Esophagus squamous epithelium (tissue), 5 donors: ENCODE results near the gene SIPA1. TPM values are rescaled to one million over a fixed set of nuclear protein-coding genes. Genes with fewer than 3 reads are reported as not detected.
"Not testable (repeated sequence)": the region's sequence is repeated elsewhere in the genome, so short reads cannot be mapped to it uniquely, and the experiment has no call there.

Source experiments
- DNase-seq: peaks from one replicate; lab custom pipeline; 2025; lab: John Stamatoyannopoulos, UW
- H3K27ac ChIP-seq, 4 donors: fragments of 200-600 bp; sonication (generic); one replicate each; pipeline ENCODE4 v1.5.1; 2016 to 2019; ENCODE audit warnings: mild to moderate bottlenecking in 1 of 4
- H3K27me3 ChIP-seq, 4 donors: fragments of 200-600 bp; sonication (generic); 1 replicate in 3 of 4; 2 replicates in 1 of 4; pipeline versions ENCODE4 v1.5.1 to v1.6.0; 2017 to 2021; ENCODE audit warnings: antibody characterized with exemption in 1 of 4
- H3K36me3 ChIP-seq, 3 donors: fragments of 200-600 bp; sonication (generic); one replicate each; pipeline ENCODE4 v1.5.1; 2016 to 2019
- H3K4me1 ChIP-seq, 3 donors: fragments of 200-600 bp; sonication (generic); one replicate each; pipeline ENCODE4 v1.5.1; 2017 to 2019
- H3K4me3 ChIP-seq, 4 donors: fragments of 200-600 bp; sonication (generic); 1 replicate in 3 of 4; 2 replicates in 1 of 4; pipeline ENCODE4 v1.5.1; 2016 to 2019; ENCODE audit warnings: mild to moderate bottlenecking in 2 of 4, moderate library complexity in 1 of 4
- H3K9me3 ChIP-seq, 3 donors: fragments of 200-600 bp; sonication (generic); one replicate each; pipeline ENCODE4 v1.5.1; 2016 to 2019
- POLR2A ChIP-seq, 4 donors: fragments of 450-650 bp; IDR thresholded peaks; one replicate each; pipeline ENCODE4 v1.6.1; 2017; ENCODE audit warnings: antibody characterized with exemption in 4 of 4, mild to moderate bottlenecking in 4 of 4, moderate library complexity in 3 of 4
- WGBS, 2 donors: methylation state at CpG; one replicate each; pipeline ENCODE4 v1.1.5; 2018; 5-methylcytosine and 5-hydroxymethylcytosine counted together
- intact Hi-C: fragments of 100-400 bp; cut with DNase I; formaldehyde crosslinking; loops from one replicate; pipeline ENCODE4 v1.15.0; 2022
- total RNA-seq, 4 donors: library from RNA; depleted of rRNA; stranded (reverse); fragments of >200 nt; gene quantifications; one replicate each; pipeline ENCODE4 v1.1.0, GENCODE V29; 2016
- TF ChIP-seq, protein P1 (sequence below), 6 experiments: fragments of 450-650 bp in 4 of 6; fragments of 200-600 bp in 2 of 6; sonication (generic) in 2 of 6; IDR thresholded peaks; one replicate each; pipeline ENCODE4 v1.5.1; 2016 to 2019; ENCODE audit warnings: antibody characterized with exemption in 6 of 6, mild to moderate bottlenecking in 4 of 6, moderate library complexity in 4 of 6
- donor health status: DM: yes; HTN: yes; CAD: no.

Gene SIPA1
- total RNA-seq, 4 donors from 2014 or later = 7.8 to 29.2 (median 27.5) TPM

DNA sequence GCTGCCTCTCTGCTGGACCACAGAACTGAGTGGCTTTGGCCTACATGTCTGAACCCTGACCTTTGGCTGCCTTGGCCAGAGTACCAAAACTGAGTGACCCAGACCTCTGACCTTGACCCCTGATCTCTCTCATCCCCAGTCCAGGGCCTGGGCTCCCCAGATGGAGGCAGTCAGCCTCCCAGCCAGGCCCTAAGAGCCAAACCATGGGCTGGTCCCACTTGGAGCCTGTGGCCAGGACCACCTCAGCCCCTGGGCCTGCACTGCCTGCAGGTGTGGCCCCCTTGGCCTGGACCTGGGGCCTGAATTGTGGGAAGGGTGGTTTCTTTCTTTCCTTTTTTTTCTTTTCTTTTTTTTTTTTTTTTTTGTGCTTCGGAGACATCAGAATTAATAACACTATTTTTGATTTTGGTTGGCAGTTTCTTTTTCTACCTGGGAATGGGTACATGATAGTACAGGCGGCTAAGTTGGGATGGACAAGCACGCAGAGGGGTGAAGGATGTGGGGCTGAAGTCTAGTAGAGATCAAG lies 806 bp upstream of the SIPA1 start:
- Histone ChIP-seq H3K36me3 (peaks cover 27 to 56% (median 31%) of the 10 kb centered on the region in 3 donors), H3K27ac (peak overlapping the region in 3 of 4 donors; percentile 94 to 95 (median 94))

GRCh38 chr11:65639228-65639597 lies 1.3 kb downstream of the SIPA1 start:
- peaks cover 33 to 91% (median 34%) of the 10 kb centered on the region in 3 donors for H3K4me1 ChIP-seq
- H3K9me3 ChIP-seq, H3K27me3 ChIP-seq, intact Hi-C loops, DNase-seq: not testable (repeated sequence)
- WGBS, 2 donors = 40 to 76% methylated on average over 1 to 6 of the region's 9 CpGs
- H3K27ac ChIP-seq = peak overlapping the region; percentile 74 to 95 (median 94)
- peak overlapping the region in 3 of 4 donors; percentile 80 to 87 (median 81) for H3K4me3 ChIP-seq
- H3K36me3 ChIP-seq = peaks cover 25 to 50% (median 38%) of the 10 kb centered on the region in 3 donors

More for the DNA sequence above, 806 bp upstream of the SIPA1 start:
- TF ChIP-seq POLR2A (IDR thresholded peaks at IDR 0.05) = no peak
- TF ChIP-seq, protein P1, sequence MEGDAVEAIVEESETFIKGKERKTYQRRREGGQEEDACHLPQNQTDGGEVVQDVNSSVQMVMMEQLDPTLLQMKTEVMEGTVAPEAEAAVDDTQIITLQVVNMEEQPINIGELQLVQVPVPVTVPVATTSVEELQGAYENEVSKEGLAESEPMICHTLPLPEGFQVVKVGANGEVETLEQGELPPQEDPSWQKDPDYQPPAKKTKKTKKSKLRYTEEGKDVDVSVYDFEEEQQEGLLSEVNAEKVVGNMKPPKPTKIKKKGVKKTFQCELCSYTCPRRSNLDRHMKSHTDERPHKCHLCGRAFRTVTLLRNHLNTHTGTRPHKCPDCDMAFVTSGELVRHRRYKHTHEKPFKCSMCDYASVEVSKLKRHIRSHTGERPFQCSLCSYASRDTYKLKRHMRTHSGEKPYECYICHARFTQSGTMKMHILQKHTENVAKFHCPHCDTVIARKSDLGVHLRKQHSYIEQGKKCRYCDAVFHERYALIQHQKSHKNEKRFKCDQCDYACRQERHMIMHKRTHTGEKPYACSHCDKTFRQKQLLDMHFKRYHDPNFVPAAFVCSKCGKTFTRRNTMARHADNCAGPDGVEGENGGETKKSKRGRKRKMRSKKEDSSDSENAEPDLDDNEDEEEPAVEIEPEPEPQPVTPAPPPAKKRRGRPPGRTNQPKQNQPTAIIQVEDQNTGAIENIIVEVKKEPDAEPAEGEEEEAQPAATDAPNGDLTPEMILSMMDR (IDR thresholded peaks at IDR 0.05) = no peak
- no peak for DNase-seq
- Histone ChIP-seq H3K9me3 (no peaks in the 10 kb centered on the region), H3K27me3 (no peaks in the 10 kb centered on the region), H3K4me3 (no peak overlapping the region), H3K4me1 (peaks cover 32 to 70% (median 34%) of the 10 kb centered on the region in 3 donors)
- WGBS, 2 donors = 92 to 100% methylated on average over 1 to 3 of the region's 3 CpGs
- intact Hi-C loops = no loop called here

DNA sequence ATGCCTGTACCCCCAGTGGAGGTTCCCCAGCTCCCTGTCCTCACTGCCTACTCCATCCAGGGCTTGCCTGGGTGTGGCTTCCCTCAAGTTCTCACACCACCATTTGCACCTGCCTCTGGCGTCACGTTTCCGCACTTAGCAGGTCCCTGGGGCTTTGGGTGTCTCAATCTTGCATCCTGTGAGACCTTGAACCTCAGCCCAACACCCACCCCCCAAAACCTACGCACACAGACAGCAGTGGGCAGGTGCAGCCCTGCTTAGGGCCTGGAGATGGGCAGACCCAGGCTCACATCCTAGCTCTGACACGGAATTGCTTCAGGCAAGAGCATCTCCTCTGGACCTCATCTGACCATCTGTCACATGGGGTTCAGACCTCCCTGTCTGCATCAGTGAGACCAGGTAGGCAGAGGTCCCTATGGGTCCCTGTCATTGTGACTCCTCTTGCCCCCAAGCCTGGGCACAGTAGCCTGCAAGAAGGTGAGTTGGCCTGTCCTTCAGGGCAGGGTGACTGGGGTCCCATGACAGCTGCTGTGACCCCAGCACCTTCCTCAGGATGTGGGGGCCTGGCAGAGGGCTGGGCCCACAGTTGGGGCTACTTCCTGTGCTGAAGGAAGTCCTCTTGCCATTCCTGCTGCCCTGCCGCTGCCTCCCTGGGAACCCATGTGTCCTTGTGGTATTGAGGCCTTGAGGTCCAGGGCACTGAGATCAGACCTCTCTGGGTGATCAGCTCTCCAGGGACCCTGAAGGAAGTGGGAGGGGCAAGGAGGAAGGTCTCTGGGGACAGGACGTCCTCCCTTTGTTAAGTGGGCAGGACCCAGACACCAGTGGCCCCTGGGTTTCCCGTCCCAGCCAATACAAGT lies 2.0 kb downstream of the SIPA1 start:
- DNase-seq = peak; percentile 67
- peak overlapping the region in 2 of 4 donors; percentile 80 to 81 for H3K4me3 ChIP-seq
- no peaks in the 10 kb centered on the region for H3K27me3 ChIP-seq
- no peak for TF ChIP-seq POLR2A (IDR thresholded peaks at IDR 0.05)
- TF ChIP-seq, protein P1 (IDR thresholded peaks at IDR 0.05) = no peak
- 50 to 55% methylated on average over 4 to 6 of the region's 8 CpGs for WGBS, 2 donors
- peaks cover 20 to 50% (median 33%) of the 10 kb centered on the region in 3 donors for H3K36me3 ChIP-seq
- no peaks in the 10 kb centered on the region for H3K9me3 ChIP-seq
- intact Hi-C loops = no loop called here
- H3K27ac ChIP-seq = peak overlapping the region; percentile 74 to 95 (median 94)
- H3K4me1 ChIP-seq = peaks cover 34 to 97% (median 37%) of the 10 kb centered on the region in 3 donors

- DNase-seq = no peak
- intact Hi-C loops = no loop called here
- Histone ChIP-seq H3K27me3 (no peaks in the 10 kb centered on the region), H3K36me3 (peaks cover 11 to 50% (median 24%) of the 10 kb centered on the region in 3 donors), H3K4me3 (peak overlapping the region in 3 of 4 donors; percentile 5 to 81 (median 80)), H3K9me3 (no peaks in the 10 kb centered on the region), H3K4me1 (peaks cover 34 to 94% (median 37%) of the 10 kb centered on the region in 3 donors), H3K27ac (peak overlapping the region; percentile 74 to 95 (median 94))
- 65 to 79% methylated on average over 4 to 18 of the region's 35 CpGs for WGBS, 2 donors
- TF ChIP-seq POLR2A (IDR thresholded peaks at IDR 0.05) = no peak
- TF ChIP-seq, protein P1 (IDR thresholded peaks at IDR 0.05) = no peak
Observed at GRCh38 chr11:65640483-65641296, 2.8 kb downstream of the SIPA1 start.

DNA sequence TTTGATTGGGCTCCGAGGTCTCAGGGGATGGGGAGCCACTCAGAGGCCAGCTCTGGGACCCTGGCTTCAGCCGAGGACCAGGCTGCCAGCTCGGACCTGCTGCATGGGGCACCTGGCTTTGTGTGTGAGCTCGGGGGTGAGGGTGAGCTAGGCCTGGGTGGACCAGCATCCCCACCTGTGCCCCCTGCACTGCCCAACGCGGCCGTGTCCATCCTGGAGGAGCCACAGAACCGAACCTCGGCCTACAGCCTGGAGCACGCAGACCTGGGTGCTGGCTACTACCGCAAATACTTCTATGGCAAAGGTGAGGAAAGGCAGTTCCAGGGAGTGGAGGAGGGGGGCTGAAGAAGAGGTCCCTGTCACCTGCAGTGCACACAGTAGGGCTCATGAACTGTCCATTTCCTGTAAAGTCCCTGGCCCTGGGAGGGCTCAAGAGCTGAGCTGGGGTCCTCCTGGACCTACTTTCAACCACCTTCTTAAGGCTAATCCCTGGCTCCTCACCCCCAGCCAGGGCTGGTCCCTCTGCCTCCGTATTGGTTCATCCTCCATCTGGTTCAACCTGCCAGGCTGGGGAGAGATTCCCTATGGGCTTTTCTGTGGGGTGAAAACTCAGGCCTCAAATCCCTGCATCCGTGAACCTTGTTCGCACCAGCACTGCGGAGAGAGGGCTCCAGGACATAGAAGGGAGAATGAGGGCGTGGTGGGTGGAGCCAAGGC lies 3.6 kb downstream of the SIPA1 start:
- Histone ChIP-seq H3K36me3 (peaks cover 4 to 50% (median 18%) of the 10 kb centered on the region in 3 donors), H3K27ac (peak overlapping the region; percentile 74 to 95 (median 94)), H3K4me1 (peaks cover 34 to 96% (median 37%) of the 10 kb centered on the region in 3 donors), H3K4me3 (peak overlapping the region in 3 of 4 donors; percentile 5 to 81 (median 80)), H3K27me3 (no peaks in the 10 kb centered on the region), H3K9me3 (no peaks in the 10 kb centered on the region)
- whole genome bisulfite sequencing, 2 donors = 50 to 76% methylated on average over 5 to 6 of the region's 16 CpGs
- intact Hi-C loops = no loop called here
- no peak for DNase-seq
- TF ChIP-seq, protein P1 (IDR thresholded peaks at IDR 0.05) = no peak
- TF ChIP-seq POLR2A (IDR thresholded peaks at IDR 0.05) = no peak
